Liver (tissue), 9 donors: Measurements from ENCODE around the gene EDEM1. TPM values are rescaled to one million over a fixed set of nuclear protein-coding genes. Genes with fewer than 3 reads are reported as not detected.

Experiments used
- DNase-seq: peaks from one replicate; pipeline ENCODE4 v3.0.0-alpha.2; 2017; ENCODE audit warnings: low spot score
- H3K27ac ChIP-seq, 2 donors: one replicate each; pipeline ENCODE4 v1.7.0; 2013; ENCODE audit warnings: inconsistent platforms in 2 of 2, low read length in 2 of 2, control low read depth in 1 of 2, low read depth in 1 of 2, mild to moderate bottlenecking in 1 of 2
- H3K27me3 ChIP-seq, 4 donors: one replicate each; pipeline versions ENCODE4 v1.6.1 to v1.7.0; 2013; ENCODE audit warnings: low read length in 3 of 4, inconsistent platforms in 1 of 4, mild to moderate bottlenecking in 1 of 4, moderate library complexity in 1 of 4; ENCODE audit not compliant: control insufficient read depth in 4 of 4, insufficient read depth in 4 of 4
- H3K36me3 ChIP-seq, 4 donors: one replicate each; pipeline versions ENCODE4 v1.6.1 to v1.7.0; 2013; ENCODE audit warnings: low read length in 3 of 4, mild to moderate bottlenecking in 3 of 4, low read depth in 1 of 4, moderate library complexity in 1 of 4; ENCODE audit not compliant: control insufficient read depth in 4 of 4, insufficient read depth in 3 of 4
- H3K4me1 ChIP-seq, 4 donors: one replicate each; pipeline versions ENCODE4 v1.6.1 to v1.7.0; 2013; ENCODE audit warnings: low read length in 3 of 4, mild to moderate bottlenecking in 3 of 4, moderate library complexity in 1 of 4; ENCODE audit not compliant: control insufficient read depth in 4 of 4, insufficient read depth in 4 of 4
- H3K4me3 ChIP-seq, 3 donors: one replicate each; pipeline versions ENCODE4 v1.6.1 to v1.7.0; 2013; ENCODE audit warnings: low read length in 3 of 3, control low read depth in 1 of 3, low read depth in 1 of 3, mild to moderate bottlenecking in 1 of 3
- H3K9ac ChIP-seq, 2 donors: one replicate each; pipeline ENCODE4 v1.7.0; 2013; ENCODE audit warnings: low read length in 2 of 2, mild to moderate bottlenecking in 2 of 2, moderate library complexity in 2 of 2, control low read depth in 1 of 2, low read depth in 1 of 2
- H3K9me3 ChIP-seq, 4 donors: one replicate each; pipeline versions ENCODE4 v1.6.1 to v1.7.0; 2013; ENCODE audit warnings: low read length in 3 of 4; ENCODE audit not compliant: control insufficient read depth in 4 of 4
- ATF3 ChIP-seq: IDR thresholded peaks from 2 replicates; pipeline ENCODE4 v1.6.1; 2016; ENCODE audit warnings: antibody characterized with exemption
- CTCF ChIP-seq: fragments of 150-350 bp; IDR thresholded peaks from 2 replicates; pipeline ENCODE4 v1.5.1; 2017; ENCODE audit warnings: improper control_type of control experiment, low read depth, low read length; ENCODE audit not compliant: missing input control
- EGR1 ChIP-seq, 2 donors: IDR thresholded peaks; 2 replicates each; pipeline ENCODE4 v1.6.1; 2016 to 2018; ENCODE audit warnings: antibody characterized with exemption in 2 of 2, low read depth in 2 of 2
- FOXA1 ChIP-seq: IDR thresholded peaks from 2 replicates; pipeline ENCODE4 v1.6.1; 2016; ENCODE audit warnings: antibody characterized with exemption
- FOXA2 ChIP-seq: IDR thresholded peaks from 2 replicates; pipeline ENCODE4 v1.6.1; 2016; ENCODE audit warnings: antibody characterized with exemption
- GABPA ChIP-seq, 2 donors: IDR thresholded peaks in 1 of 2; conservative IDR thresholded peaks in 1 of 2; 2 replicates each; pipeline ENCODE4 v1.6.1; 2016; ENCODE audit warnings: antibody characterized with exemption in 2 of 2, mild to moderate bottlenecking in 1 of 2, moderate library complexity in 1 of 2
- HNF4A ChIP-seq, 2 donors: conservative IDR thresholded peaks; 2 replicates each; pipeline ENCODE4 v1.6.1; 2016; ENCODE audit warnings: antibody characterized with exemption in 2 of 2, mild to moderate bottlenecking in 2 of 2
- HNF4G ChIP-seq: IDR thresholded peaks from 2 replicates; pipeline ENCODE4 v1.6.1; 2016; ENCODE audit warnings: antibody characterized with exemption
- JUND ChIP-seq, 2 donors: IDR thresholded peaks; 2 replicates each; pipeline ENCODE4 v1.6.1; 2016; ENCODE audit warnings: antibody characterized with exemption in 2 of 2
- MAX ChIP-seq: IDR thresholded peaks from 2 replicates; pipeline ENCODE4 v1.6.1; 2016; ENCODE audit warnings: antibody characterized with exemption
- NR2F2 ChIP-seq: IDR thresholded peaks from 2 replicates; pipeline ENCODE4 v1.6.1; 2016; ENCODE audit warnings: antibody characterized with exemption
- RAD21 ChIP-seq, 2 donors: IDR thresholded peaks; 2 replicates each; pipeline ENCODE4 v1.6.1; 2016; ENCODE audit warnings: antibody characterized with exemption in 2 of 2, mild to moderate bottlenecking in 2 of 2
- REST ChIP-seq: IDR thresholded peaks from 2 replicates; pipeline ENCODE4 v1.6.1; 2016; ENCODE audit warnings: antibody characterized with exemption, mild to moderate bottlenecking
- RXRA ChIP-seq, 2 donors: IDR thresholded peaks; 2 replicates each; pipeline ENCODE4 v1.6.1; 2017 to 2018; ENCODE audit warnings: antibody characterized with exemption in 2 of 2, mild to moderate bottlenecking in 1 of 2
- SP1 ChIP-seq: IDR thresholded peaks from 2 replicates; pipeline ENCODE4 v1.6.1; 2018; ENCODE audit warnings: antibody characterized with exemption, mild to moderate bottlenecking
- TAF1 ChIP-seq: conservative IDR thresholded peaks from 2 replicates; pipeline ENCODE4 v1.6.1; 2016; ENCODE audit warnings: antibody characterized with exemption, mild to moderate bottlenecking
- YY1 ChIP-seq: IDR thresholded peaks from 2 replicates; pipeline ENCODE4 v1.6.1; 2016; ENCODE audit warnings: antibody characterized with exemption, mild to moderate bottlenecking
- ZBTB33 ChIP-seq: IDR thresholded peaks from 2 replicates; pipeline ENCODE4 v1.6.1; 2016; ENCODE audit warnings: antibody characterized with exemption
- WGBS: extraction: QIAGEN DNeasy Blood & Tissue Kit; methylation state at CpG from one replicate; pipeline ENCODE4 v1.1.7; 2013; 5-methylcytosine and 5-hydroxymethylcytosine counted together
- polyA plus RNA-seq, 2 donors: library from polyadenylated mRNA; stranded (reverse) in 1 of 2; unstranded in 1 of 2; fragments of 200-250 nt in 1 of 2; fragments of >200 nt in 1 of 2; fragmentation: Nextera tagmentation in 1 of 2; extraction: Ambion mirVana in 1 of 2; gene quantifications; one replicate each; pipeline versions ENCODE4 v1.2.1 to v1.2.3, GENCODE V29; 2013 to 2015
- total RNA-seq, 2 donors: library from RNA; depleted of rRNA; stranded (reverse); fragments of >200 nt; gene quantifications; one replicate each; pipeline ENCODE4 v1.2.3, GENCODE V29; 2014
- donor health status: healthy.
- donor health status: healthy.
- donor health status: healthy.
- donor health status: healthy.
- donor health status: healthy.

EDEM1 gene
- total and polyA plus RNA-seq, 4 donors, result 20.4 to 97.5 (median 32.9) TPM

- H3K36me3 ChIP-seq, result peaks cover 24 to 94% (median 90%) of the 10 kb centered on the region in 4 donors
- no peak overlapping the region for H3K9ac ChIP-seq
- H3K27ac ChIP-seq, result no peak overlapping the region
- H3K4me3 ChIP-seq, result no peak overlapping the region
- no peaks in the 10 kb centered on the region for H3K27me3 ChIP-seq
- peaks cover 0 to 14% (median 2%) of the 10 kb centered on the region in 4 donors for H3K4me1 ChIP-seq
- no peaks in the 10 kb centered on the region for H3K9me3 ChIP-seq
- TF ChIP-seq JUND (IDR thresholded peaks at IDR 0.05) (no peak), FOXA1 (no peak), REST (no peak), YY1 (no peak), HNF4G (no peak), EGR1 (IDR thresholded peaks at IDR 0.05; ENCODE audit: low read depth in 2 of 2) (no peak), ATF3 (no peak), NR2F2 (no peak), GABPA (IDR thresholded peaks at IDR 0.05 in 1 of 2, conservative IDR thresholded peaks at IDR 0.05 in 1 of 2) (no peak), SP1 (no peak), RXRA (IDR thresholded peaks at IDR 0.05) (no peak), TAF1 (no peak), MAX (no peak), HNF4A (conservative IDR thresholded peaks at IDR 0.05) (no peak), FOXA2 (no peak), RAD21 (IDR thresholded peaks at IDR 0.05) (no peak), ZBTB33 (no peak), CTCF (no peak)
- DNase-seq, result no peak
- WGBS, result 87% methylated on average over 5 of the region's 5 CpGs
These were observed 23.4 kb downstream of the EDEM1 start for GRCh38 chr3:5210926-5211325.
